Epithelial cell of proximal tubule (primary cell): ENCODE measurements around the gene EMD. TPM values are rescaled to one million over a fixed set of nuclear protein-coding genes. Genes with fewer than 3 reads are reported as not detected.

Experiments
- DNase-seq: peaks from one replicate; pipeline ENCODE4 v3.0.0-alpha.2; 2011; ENCODE audit warnings: low read depth
- H3K4me3 ChIP-seq: 2 replicates; pipeline ENCODE4 v1.5.1; 2011; ENCODE audit warnings: low read depth, mild to moderate bottlenecking, low read length
- CTCF ChIP-seq: conservative IDR thresholded peaks from 2 replicates; pipeline ENCODE4 v1.5.1; 2012; ENCODE audit warnings: low read depth, mild to moderate bottlenecking, low read length
- total RNA-seq: library from RNA; depleted of rRNA; stranded (reverse); fragments of >200 nt; gene quantifications from 2 replicates; pipeline ENCODE4 v1.2.3, GENCODE V29; 2015

The EMD gene
- total RNA-seq, 1 donor from 2014 or later: 50.7 TPM

DNA sequence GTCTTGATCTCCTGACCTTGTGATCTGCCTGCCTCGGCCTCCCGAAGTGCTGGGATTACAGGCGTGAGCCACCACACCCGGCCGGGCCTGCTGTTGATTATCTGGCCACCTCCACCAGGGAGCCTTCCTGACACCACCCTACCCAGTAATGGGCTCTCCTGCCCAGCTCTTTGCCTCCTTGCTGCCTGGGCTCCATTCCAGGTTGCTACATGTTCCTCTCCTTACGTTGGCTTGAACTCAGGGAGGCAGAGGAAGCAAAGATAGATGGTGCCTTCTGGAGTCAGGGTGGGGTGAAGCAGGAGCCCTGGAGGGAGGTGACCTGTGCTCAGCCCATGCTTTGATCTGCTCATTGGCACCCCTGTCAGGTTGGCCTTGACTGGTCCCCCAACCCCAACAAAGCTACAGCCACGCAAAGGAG, 31.0 kb upstream of the EMD start:
- no peak for TF ChIP-seq CTCF
- no peak for DNase-seq
- no peak overlapping the region for H3K4me3 ChIP-seq

GRCh38 chrX:154348646-154349358, 30.3 kb upstream of the EMD start:
- H3K4me3 ChIP-seq: no peak overlapping the region
- no peak for DNase-seq
- TF ChIP-seq CTCF: no peak

- H3K4me3 ChIP-seq: no peak overlapping the region
- no peak for DNase-seq
- no peak for TF ChIP-seq CTCF
Observed at GRCh38 chrX:154349359-154349935, 29.6 kb upstream of the EMD start.

DNA sequence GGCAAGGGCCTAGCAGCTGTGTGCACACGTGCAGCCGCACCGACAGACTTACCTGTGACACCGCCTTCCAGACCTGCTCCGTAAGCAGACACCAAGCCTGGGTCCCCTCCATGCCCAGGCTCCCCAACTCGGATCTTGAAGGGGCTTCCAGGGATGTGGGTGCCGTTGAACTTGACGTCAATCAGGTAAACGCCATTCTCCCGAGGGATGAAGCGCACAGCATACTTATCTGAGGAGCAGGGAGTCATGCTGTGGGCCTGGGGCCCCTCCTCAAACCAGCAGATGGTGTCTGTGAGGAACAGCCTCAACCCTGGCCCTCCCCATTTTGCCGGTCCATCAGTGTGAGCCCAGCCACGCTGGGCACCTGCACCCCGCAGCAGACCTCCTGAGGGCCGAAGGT, 29.1 kb upstream of the EMD start:
- no peak for DNase-seq
- no peak overlapping the region for H3K4me3 ChIP-seq
- no peak for TF ChIP-seq CTCF

DNA sequence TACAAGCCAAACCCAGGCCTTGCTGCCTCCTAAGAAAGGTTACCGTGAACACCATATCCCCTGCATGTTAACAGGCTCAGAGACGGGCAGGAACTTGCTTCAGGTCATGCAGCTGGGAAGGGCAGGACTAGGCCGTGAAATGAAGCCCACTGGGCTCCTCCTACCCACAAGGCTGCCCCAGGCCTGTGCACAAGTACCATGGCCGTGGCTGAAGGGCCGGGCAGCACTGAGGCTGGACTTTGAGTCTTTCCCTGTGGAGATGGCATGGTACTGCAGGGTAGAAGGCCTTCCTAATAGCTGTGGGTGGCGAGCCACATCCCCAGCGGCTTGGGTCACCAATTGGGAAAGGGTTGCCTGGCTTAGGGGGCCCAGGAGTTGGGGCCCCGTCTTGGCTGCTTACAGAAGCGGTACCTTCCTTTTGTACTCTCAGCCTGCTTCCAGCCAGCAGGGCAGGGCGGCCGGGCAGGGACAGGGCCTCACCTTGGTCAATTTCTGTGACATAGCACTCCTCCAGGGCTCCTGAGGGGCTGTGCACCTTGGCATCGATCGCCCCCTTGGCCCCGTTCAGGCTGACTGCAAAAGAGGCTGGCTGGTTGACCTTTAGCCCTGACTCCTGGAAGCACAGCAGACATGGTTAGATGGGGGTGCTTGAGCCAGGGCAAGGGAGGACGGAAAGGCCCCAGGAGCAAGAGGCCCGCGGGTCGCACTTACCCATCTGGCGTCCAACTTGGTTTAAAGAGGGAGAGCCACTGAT, 28.5 kb upstream of the EMD start:
- no peak for DNase-seq
- no peak for TF ChIP-seq CTCF
- no peak overlapping the region for H3K4me3 ChIP-seq

- DNase-seq: no peak
- TF ChIP-seq CTCF: no peak
- no peak overlapping the region for H3K4me3 ChIP-seq
Observed at GRCh38 chrX:154351183-154352011, 27.7 kb upstream of the EMD start.
